GM21717 (cell line): Measurements from ENCODE around the gene WASL.

Source experiments
- ATAC-seq: cut with Tn5 transposase; IDR thresholded peaks from one replicate; pipeline ENCODE4 v1.9.1; 2021; ENCODE audit warnings: mild to moderate bottlenecking, moderate library complexity; ENCODE audit not compliant: unreplicated experiment

The WASL gene

DNA sequence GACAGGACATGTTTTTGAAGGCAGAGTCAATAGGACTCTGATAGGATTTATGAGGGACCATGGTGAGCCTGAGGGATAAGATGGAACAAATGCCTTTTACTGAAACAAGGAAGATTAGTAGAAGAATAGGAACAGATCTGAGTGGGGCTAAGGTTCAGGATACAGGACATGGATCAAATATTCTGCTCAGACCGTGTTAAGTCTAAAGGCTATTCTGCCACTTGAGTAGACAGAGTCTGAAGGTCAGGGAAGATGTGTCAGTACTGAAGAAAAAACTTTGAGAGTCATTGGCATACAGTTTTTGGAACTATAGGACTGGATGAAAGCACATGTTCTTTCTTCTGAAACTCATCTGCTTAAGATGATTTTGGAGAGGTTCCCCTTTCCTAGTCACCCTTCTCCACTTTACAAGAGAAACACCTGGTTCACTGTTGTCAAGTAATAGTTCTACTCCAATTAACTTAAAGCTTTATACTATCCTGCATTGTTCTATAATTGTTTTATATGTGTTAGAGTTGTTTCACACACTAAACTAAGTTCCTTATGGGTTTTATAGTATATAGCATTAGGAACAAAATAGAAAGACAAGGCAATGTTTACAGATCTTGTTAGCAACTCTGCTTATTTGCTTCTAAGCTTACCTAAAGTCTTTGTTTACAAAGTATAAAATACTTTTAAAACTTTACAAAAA lies 43.4 kb downstream of the WASL start:
- ATAC-seq: no peak

- ATAC-seq: no peak
Observed at GRCh38 chr7:123695944-123696677, 52.7 kb downstream of the WASL start.

GRCh38 chr7:123692471-123692877 lies 56.3 kb downstream of the WASL start:
- no peak for ATAC-seq

GRCh38 chr7:123690550-123690949 lies 58.3 kb downstream of the WASL start:
- no peak for ATAC-seq

- ATAC-seq: no peak
Observed at GRCh38 chr7:123689250-123689649, 59.6 kb downstream of the WASL start.

- no peak for ATAC-seq
Observed at GRCh38 chr7:123687727-123688126, 61.1 kb downstream of the WASL start.

GRCh38 chr7:123687161-123687560 lies 61.6 kb downstream of the WASL start:
- ATAC-seq: no peak

DNA sequence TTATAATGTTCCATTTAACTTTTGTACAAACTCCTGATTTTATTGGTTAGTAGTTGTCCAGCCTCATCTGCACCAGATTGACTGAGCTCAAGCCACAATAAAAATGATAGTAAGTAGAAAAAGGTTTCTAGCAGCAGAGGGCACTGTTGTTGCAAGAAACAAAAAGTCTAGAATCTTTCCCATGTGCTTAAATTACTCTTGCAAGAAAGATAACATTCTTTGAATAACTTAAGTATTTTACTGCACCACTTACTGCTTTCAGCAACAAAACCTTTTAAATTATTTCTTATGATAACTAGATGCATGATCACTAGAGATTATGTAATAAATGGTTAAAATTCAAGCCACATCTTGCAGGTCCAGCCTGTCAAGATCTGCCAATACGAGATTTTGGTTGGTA lies 66.1 kb downstream of the WASL start:
- ATAC-seq: no peak

- ATAC-seq: no peak
Observed at GRCh38 chr7:123681561-123681960, 67.2 kb downstream of the WASL start.

DNA sequence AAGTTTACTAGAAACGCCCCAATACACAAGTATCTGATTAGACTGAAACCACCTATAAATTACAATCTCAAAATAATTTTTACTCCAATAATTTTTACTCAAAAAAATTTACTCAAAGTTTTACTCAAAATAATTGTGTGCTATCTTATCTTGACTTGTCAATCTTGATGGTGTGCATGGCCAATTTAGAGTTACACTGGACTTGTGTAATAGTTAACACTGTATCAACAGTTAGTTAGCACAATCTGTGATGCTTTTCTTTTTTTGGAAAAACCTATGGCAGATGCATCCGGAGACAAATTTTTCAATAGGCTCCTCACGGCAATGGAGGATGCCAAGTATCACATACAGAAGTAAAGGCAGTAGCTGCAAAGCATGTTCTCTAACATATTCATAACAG lies 68.2 kb downstream of the WASL start:
- no peak for ATAC-seq

GRCh38 chr7:123679614-123680013 lies 69.2 kb downstream of the WASL start:
- ATAC-seq: no peak

DNA sequence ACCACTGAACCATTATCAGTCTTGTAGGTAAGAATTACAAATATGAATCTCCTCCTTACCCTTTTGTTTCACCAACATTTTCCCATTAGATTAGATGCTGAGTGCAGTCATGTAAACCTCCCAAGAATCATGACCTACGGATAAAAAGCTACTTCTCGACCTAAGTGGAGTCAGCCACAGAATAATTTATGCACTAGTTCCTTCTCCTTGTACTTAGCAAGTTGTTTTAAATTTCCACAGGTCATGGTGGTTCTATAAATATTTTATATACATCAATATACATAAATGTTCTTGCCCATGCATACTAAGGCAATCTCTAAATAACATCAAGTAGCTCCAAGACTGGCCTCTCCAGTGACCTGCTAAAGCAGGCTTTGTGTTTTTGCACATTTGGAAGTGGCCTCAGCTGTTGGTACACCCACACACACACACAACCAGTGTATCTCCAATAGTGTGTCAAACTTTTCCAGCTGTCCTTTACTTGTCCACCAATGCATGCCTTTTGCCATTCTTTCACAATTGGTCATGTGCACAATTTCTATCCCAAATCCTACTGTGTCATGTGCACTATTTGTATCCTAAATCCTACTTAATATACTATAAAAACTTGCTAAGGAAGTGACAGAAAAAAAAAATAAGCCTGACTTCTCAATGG lies 71.6 kb downstream of the WASL start:
- no peak for ATAC-seq

DNA sequence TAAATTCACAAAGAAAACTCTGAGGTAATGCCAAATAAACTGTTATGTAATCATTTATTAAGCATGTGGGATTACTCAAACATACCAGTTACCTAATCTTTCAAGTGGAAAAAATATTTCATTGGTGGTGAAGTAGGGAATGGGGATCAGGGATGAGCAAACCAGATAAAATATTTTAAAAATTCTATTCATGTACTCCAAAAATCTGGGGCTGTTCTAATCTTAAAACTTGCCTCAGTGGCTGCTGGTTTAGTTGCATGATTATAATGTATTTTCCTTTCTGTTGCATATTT lies 73.7 kb downstream of the WASL start:
- no peak for ATAC-seq

GRCh38 chr7:123674399-123675180 lies 74.2 kb downstream of the WASL start:
- ATAC-seq: no peak

DNA sequence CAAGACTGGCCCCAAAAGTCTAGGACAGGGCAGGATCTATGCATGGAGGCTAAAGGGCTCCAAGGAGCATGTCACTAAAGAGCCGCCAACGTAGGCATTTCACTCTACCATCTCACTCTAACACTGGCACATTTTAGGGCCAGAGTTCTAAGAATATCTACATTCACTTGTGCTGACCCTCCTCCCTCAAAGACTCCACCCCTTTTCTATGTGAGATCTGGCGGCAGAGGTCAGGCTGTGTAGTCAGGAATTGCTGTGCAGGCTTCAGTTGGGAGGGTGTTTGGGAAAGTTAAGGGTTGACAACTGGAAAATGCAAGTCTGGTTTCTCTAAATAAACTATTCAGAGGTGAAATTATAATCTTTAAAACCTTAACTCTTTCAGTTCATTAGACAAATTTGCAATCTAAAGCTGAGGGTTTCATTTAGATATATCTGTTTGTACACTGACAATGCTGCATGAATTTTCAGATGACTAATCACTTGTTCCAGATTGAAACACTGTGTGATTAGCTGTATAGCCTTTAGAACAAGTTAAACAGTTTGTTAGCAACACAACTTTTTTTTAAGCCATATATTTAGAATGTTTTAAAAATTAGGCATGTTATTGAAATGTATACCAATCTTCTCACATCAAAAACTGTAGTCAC lies 74.9 kb downstream of the WASL start:
- no peak for ATAC-seq

DNA sequence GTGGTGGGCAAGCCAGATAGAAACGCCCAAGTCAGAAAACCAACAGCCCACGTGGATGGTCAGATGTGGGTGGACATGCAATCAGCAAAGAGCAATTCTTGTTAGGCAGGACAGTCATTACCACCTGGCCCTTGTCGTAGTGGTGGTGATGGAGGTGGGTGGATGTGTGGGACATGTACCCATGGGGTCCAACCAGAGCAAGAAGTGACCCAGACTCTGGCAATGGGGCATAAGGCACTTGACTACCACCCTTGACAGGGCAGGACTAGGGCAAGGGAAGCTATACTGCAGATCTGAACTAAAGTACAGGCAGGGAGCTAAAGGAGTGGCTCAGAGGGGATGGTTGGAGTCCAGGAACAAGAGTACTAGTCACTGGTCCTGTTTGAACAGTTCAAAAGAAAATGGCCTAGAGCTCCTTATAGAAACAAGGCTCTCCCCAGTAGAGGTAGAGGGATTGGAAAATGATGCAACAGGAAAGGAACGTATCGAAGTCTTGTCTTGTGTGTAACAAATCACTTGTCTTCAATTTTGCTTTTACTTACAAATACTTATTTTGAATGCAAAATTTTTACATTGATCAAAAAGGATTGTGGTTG lies 75.6 kb downstream of the WASL start:
- no peak for ATAC-seq

GRCh38 chr7:123669485-123669884 lies 79.3 kb downstream of the WASL start:
- ATAC-seq: no peak

DNA sequence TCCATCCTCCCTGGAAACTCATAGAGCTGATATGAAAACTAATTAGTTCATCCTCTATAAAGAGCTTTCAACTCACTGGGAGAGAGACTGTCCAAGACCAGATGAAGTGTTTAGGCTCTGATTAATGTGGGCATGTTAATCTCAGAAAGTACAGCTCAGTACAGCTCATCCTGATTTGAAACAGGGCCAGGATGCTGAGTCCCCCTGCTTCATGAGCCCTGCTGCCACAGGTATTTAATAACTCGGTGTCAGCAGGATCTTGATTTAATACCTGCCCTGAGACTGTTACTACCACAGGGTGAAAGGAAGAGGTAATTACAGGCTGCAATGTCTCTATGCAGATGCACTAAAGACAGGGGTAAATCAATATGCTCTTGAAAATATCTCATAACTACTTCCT lies 82.3 kb downstream of the WASL start:
- no peak for ATAC-seq

GRCh38 chr7:123665896-123666295 lies 82.9 kb downstream of the WASL start:
- ATAC-seq: no peak

DNA sequence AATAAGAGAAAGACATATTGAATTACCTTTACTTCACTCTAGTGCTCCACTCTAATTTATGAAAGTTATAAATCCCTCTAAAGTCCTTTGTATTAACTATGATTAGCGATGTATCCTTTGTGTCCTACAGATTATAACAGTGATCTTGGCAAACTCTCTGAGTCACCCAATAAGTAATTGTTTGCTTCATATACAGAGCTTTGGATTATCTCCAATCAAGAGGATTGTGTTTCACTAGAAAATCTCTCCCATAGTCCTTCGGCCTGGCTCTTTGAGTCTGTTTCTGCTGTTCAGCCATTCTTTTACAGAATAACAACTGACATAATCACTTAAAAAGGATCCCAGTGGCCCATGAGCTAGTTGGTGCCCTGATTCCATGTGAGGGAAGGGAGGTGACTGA lies 83.6 kb downstream of the WASL start:
- ATAC-seq: no peak

- no peak for ATAC-seq
Observed at GRCh38 chr7:123663200-123663599, 85.6 kb downstream of the WASL start.
